KMS-11 (cell line): ENCODE measurements around the gene LTF.

Experiments
- H2AFZ ChIP-seq: fragments of 200-600 bp; sonication (generic); 2 replicates; pipeline ENCODE4 v1.6.1; 2016; ENCODE audit warnings: antibody characterized with exemption, mixed run types, low read depth
- H3K27ac ChIP-seq: fragments of 200-600 bp; sonication (generic); 2 replicates; pipeline ENCODE4 v1.6.1; 2016; ENCODE audit warnings: mild to moderate bottlenecking, mixed run types
- H3K27me3 ChIP-seq: fragments of 200-600 bp; sonication (generic); 2 replicates; pipeline ENCODE4 v1.6.1; 2017; ENCODE audit warnings: mild to moderate bottlenecking, low read depth, mixed run types, moderate library complexity; ENCODE audit not compliant: insufficient read depth
- H3K36me3 ChIP-seq: fragments of 200-600 bp; sonication (generic); 2 replicates; pipeline ENCODE4 v1.6.1; 2017; ENCODE audit warnings: mild to moderate bottlenecking, mixed run types; ENCODE audit not compliant: insufficient read depth
- H3K4me1 ChIP-seq: fragments of 200-600 bp; sonication (generic); 2 replicates; pipeline ENCODE4 v1.6.1; 2016; ENCODE audit warnings: mild to moderate bottlenecking, low read depth, mixed run types; ENCODE audit not compliant: poor library complexity, severe bottlenecking
- H3K4me2 ChIP-seq: fragments of 200-600 bp; sonication (generic); 2 replicates; pipeline ENCODE4 v1.7.0; 2016; ENCODE audit warnings: mild to moderate bottlenecking, mixed run types
- H3K4me3 ChIP-seq: fragments of 200-600 bp; sonication (generic); IDR thresholded peaks from 2 replicates; pipeline ENCODE4 v1.6.1; 2017; ENCODE audit warnings: low read depth, low read length, mixed read lengths; ENCODE audit not compliant: insufficient read depth
- H3K79me2 ChIP-seq: fragments of 200-600 bp; sonication (generic); 2 replicates; pipeline ENCODE4 v1.6.1; 2016; ENCODE audit warnings: low read depth, mixed run types; ENCODE audit not compliant: insufficient read depth
- H3K9ac ChIP-seq: fragments of 200-600 bp; sonication (generic); 2 replicates; pipeline ENCODE4 v1.6.1; 2016; ENCODE audit warnings: mild to moderate bottlenecking, mixed run types
- H4K20me1 ChIP-seq: fragments of 200-600 bp; sonication (generic); 2 replicates; pipeline ENCODE4 v1.6.1; 2016; ENCODE audit warnings: mild to moderate bottlenecking, mixed run types; ENCODE audit not compliant: insufficient read depth
- TF ChIP-seq, protein P1 (sequence below): fragments of 200-600 bp; sonication (generic); conservative IDR thresholded peaks from 2 replicates; pipeline ENCODE4 v1.6.1; 2017; ENCODE audit warnings: low read depth, mild to moderate bottlenecking, antibody characterized with exemption, low read length, moderate library complexity, mixed read lengths

LTF gene

DNA sequence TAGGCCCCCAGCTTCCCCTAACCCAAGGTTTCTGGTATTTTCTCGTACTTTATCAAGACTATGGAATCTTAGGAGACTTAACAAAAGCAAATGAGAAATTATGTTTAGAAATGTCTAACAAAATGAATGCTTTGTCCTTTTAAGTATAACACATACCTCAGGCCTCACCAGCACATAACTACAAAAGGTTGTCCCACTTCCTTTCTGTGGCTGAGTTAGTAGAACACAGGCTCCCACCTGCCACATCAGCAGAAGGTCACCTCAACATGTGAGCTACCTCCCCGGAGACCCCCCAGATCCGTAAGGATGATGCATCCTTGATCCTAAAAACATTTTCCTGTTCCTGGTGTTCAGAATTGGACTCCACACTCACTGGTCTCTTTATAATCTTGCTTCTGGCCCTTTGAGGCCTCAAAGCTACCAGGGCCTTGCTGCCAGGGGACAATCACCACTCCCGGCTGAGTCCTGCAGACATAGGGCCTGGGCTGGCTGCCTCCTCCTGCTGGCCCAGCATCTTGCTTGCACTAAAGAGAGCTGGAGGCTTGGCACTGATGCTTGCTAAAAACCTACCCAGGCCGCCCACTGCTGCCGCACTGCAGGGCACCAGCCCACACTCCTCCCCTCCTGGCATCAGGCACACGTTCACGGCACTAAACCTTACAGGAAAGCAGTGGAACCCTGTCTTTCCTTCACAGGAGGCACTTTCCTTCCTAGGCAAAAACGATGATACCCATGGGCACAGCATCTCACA is 54.8 kb downstream of the LTF start:
- Histone ChIP-seq H3K4me2 (no peak overlapping the region), H2AFZ (no peak overlapping the region), H3K79me2 (no peaks in the 10 kb centered on the region), H3K27me3 (no peaks in the 10 kb centered on the region), H3K9ac (no peak overlapping the region), H3K4me3 (no peak overlapping the region), H3K36me3 (no peaks in the 10 kb centered on the region), H4K20me1 (no peaks in the 10 kb centered on the region), H3K4me1 (peaks cover 2% of the 10 kb centered on the region), H3K27ac (no peak overlapping the region)
- TF ChIP-seq, protein P1, sequence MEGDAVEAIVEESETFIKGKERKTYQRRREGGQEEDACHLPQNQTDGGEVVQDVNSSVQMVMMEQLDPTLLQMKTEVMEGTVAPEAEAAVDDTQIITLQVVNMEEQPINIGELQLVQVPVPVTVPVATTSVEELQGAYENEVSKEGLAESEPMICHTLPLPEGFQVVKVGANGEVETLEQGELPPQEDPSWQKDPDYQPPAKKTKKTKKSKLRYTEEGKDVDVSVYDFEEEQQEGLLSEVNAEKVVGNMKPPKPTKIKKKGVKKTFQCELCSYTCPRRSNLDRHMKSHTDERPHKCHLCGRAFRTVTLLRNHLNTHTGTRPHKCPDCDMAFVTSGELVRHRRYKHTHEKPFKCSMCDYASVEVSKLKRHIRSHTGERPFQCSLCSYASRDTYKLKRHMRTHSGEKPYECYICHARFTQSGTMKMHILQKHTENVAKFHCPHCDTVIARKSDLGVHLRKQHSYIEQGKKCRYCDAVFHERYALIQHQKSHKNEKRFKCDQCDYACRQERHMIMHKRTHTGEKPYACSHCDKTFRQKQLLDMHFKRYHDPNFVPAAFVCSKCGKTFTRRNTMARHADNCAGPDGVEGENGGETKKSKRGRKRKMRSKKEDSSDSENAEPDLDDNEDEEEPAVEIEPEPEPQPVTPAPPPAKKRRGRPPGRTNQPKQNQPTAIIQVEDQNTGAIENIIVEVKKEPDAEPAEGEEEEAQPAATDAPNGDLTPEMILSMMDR: no peak

DNA sequence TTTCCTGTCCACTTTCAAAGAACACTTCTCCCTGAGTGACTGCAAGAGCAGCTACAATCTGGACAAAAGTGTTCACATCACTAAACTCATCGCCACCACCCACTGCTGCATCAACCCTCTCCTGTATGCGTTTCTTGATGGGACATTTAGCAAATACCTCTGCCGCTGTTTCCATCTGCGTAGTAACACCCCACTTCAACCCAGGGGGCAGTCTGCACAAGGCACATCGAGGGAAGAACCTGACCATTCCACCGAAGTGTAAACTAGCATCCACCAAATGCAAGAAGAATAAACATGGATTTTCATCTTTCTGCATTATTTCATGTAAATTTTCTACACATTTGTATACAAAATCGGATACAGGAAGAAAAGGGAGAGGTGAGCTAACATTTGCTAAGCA is 55.9 kb downstream of the LTF start:
- Histone ChIP-seq H3K4me3 (no peak overlapping the region), H3K4me1 (no peaks in the 10 kb centered on the region), H3K9ac (no peak overlapping the region), H3K36me3 (no peaks in the 10 kb centered on the region), H3K79me2 (no peaks in the 10 kb centered on the region), H2AFZ (no peak overlapping the region), H3K4me2 (no peak overlapping the region), H3K27me3 (no peaks in the 10 kb centered on the region), H4K20me1 (no peaks in the 10 kb centered on the region), H3K27ac (no peak overlapping the region)
- TF ChIP-seq, protein P1: no peak

DNA sequence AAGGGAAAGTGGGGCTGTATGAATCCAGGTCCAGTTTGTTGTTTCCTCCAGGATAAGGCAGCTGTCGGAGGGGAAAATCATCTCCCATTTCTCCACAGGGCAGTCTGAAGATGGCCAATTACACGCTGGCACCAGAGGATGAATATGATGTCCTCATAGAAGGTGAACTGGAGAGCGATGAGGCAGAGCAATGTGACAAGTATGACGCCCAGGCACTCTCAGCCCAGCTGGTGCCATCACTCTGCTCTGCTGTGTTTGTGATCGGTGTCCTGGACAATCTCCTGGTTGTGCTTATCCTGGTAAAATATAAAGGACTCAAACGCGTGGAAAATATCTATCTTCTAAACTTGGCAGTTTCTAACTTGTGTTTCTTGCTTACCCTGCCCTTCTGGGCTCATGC is 56.7 kb downstream of the LTF start:
- Histone ChIP-seq H3K79me2 (no peaks in the 10 kb centered on the region), H3K9ac (no peak overlapping the region), H3K4me2 (no peak overlapping the region), H3K4me1 (no peaks in the 10 kb centered on the region), H2AFZ (no peak overlapping the region), H3K36me3 (no peaks in the 10 kb centered on the region), H4K20me1 (no peaks in the 10 kb centered on the region), H3K4me3 (no peak overlapping the region), H3K27ac (no peak overlapping the region), H3K27me3 (no peaks in the 10 kb centered on the region)
- TF ChIP-seq, protein P1: no peak

DNA sequence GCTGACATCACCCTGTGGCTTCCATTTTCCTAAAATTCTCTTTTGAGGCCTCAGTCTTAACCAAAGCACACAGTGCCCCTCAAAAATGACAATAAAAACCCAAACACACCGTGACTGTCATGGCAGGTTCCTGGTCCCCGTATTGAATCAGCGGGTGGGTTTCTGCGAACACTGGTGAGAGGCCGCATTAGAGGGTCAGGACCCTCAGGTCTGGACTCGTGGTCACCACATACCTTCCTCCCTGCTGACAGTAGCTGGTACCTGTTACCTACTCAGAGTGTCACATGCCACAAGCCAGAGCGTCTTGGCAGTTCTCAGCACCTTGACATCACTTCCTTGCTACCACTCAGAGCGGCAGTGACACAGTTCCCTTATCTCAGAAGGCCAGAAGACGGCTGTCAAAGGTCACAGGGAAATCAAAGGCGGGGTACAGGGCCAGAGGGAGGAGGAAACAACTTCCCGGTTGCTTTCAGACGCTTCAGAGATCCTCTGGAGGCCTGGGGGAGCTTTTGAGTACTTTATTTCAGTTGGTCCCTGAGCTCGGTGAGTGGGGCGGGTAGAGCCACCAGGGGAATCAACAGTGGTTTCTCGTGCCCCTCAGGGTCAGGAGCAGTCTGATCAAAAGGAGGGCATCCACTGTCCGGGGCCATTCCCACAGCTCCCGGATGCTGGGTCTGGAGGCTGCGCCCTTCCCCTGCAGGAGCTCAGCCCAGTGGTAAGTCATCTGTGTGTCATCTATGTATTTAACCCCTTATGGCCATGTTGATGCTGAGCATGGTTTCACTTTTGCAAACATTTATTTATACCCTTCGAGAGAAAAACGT is 57.7 kb downstream of the LTF start, which contains the start of the genes CCR5AS and CCRL2:
CCR5AS (minus strand) TSS at position 279 of the 824 bp plus-strand sequence.
CCRL2 (plus strand) TSS at position 472 of the 824 bp plus-strand sequence. CDS start 821 bp downstream, outside the sequence.
- Histone ChIP-seq H3K4me3 (no peak within 1 kb of the TSS), H3K79me2 (no peaks in the 10 kb centered on the region), H3K27me3 (no peaks in the 10 kb centered on the region), H3K4me1 (no peaks in the 10 kb centered on the region), H3K4me2 (no peak within 1 kb of the TSS), H2AFZ (no peak within 1 kb of the TSS), H3K27ac (no peak within 1 kb of the TSS), H3K9ac (no peak within 1 kb of the TSS), H3K36me3 (no peaks in the 10 kb centered on the region), H4K20me1 (no peaks in the 10 kb centered on the region)
- TF ChIP-seq, protein P1: no peak
